Endothelial cell (in vitro differentiated cells): ENCODE results near the gene AGPAT4. TPM values are rescaled to one million over a fixed set of nuclear protein-coding genes. Genes with fewer than 3 reads are reported as not detected.

Experiments used
- DNase-seq: peaks from one replicate; pipeline ENCODE4 v3.0.0; 2021; ENCODE audit warnings: low spot score
- H3K27ac Mint-ChIP-seq: one replicate; pipeline ENCODE4 v1.8.0; 2021; ENCODE audit warnings: mixed read lengths, inconsistent platforms; ENCODE audit not compliant: unreplicated experiment
- H3K27me3 Mint-ChIP-seq: one replicate; pipeline ENCODE4 v1.8.0; 2021; ENCODE audit warnings: mild to moderate bottlenecking, moderate library complexity, mixed read lengths, inconsistent platforms; ENCODE audit not compliant: unreplicated experiment
- H3K36me3 Mint-ChIP-seq: one replicate; pipeline ENCODE4 v1.8.0; 2021; ENCODE audit warnings: mild to moderate bottlenecking, low read depth, mixed read lengths, inconsistent platforms; ENCODE audit not compliant: unreplicated experiment
- H3K4me1 Mint-ChIP-seq: one replicate; pipeline ENCODE4 v1.8.0; 2021; ENCODE audit warnings: mild to moderate bottlenecking, mixed read lengths, inconsistent platforms; ENCODE audit not compliant: unreplicated experiment
- H3K4me3 Mint-ChIP-seq: one replicate; pipeline ENCODE4 v1.8.0; 2021; ENCODE audit warnings: mild to moderate bottlenecking, mixed read lengths, inconsistent platforms; ENCODE audit not compliant: unreplicated experiment
- H3K9me3 Mint-ChIP-seq: one replicate; pipeline ENCODE4 v1.8.0; 2021; ENCODE audit warnings: mixed read lengths, inconsistent platforms; ENCODE audit not compliant: unreplicated experiment
- total RNA-seq: library from RNA; stranded (reverse); fragmentation: NEBNext Ultra II Directional; extraction: Animal tissue kit (Norgen Biotek cat#: 25700); gene quantifications from one replicate; pipeline ENCODE4 v1.2.1, GENCODE V29; 2021; ENCODE audit not compliant: unreplicated experiment
- TF ChIP-seq, protein P1 (sequence below): fragments of 200-600 bp; sonication (generic); IDR thresholded peaks from one replicate; pipeline ENCODE4 v1.5.0; 2021; ENCODE audit warnings: antibody characterized with exemption; ENCODE audit not compliant: unreplicated experiment

AGPAT4 gene
- total RNA-seq, 1 donor from 2014 or later = 25.2 TPM

DNA sequence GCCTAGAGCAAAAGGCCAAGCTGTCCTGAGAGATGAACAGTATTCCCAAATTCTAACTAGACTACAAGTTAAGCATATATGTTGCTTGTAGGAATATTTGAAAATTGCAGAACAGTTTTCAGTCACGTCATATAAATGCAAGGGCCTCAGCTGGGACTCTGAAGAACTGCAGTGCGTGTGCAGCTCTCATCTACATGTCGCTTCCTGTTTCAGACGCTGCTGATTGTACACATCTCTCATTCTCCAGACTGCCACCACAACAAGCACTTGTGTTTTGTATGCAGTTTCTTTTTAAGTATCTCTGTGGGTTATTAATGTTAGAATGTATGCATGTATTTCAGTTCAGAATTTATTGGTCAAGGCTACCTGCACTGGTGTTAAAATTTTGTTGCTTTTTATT lies 162.6 kb downstream of the AGPAT4 start:
- Mint-ChIP-seq H3K4me3 (no peak overlapping the region), H3K27ac (no peak overlapping the region), H3K27me3 (no peaks in the 10 kb centered on the region), H3K9me3 (no peaks in the 10 kb centered on the region), H3K36me3 (peaks cover 40% of the 10 kb centered on the region), H3K4me1 (peaks cover 3% of the 10 kb centered on the region)
- TF ChIP-seq, protein P1, sequence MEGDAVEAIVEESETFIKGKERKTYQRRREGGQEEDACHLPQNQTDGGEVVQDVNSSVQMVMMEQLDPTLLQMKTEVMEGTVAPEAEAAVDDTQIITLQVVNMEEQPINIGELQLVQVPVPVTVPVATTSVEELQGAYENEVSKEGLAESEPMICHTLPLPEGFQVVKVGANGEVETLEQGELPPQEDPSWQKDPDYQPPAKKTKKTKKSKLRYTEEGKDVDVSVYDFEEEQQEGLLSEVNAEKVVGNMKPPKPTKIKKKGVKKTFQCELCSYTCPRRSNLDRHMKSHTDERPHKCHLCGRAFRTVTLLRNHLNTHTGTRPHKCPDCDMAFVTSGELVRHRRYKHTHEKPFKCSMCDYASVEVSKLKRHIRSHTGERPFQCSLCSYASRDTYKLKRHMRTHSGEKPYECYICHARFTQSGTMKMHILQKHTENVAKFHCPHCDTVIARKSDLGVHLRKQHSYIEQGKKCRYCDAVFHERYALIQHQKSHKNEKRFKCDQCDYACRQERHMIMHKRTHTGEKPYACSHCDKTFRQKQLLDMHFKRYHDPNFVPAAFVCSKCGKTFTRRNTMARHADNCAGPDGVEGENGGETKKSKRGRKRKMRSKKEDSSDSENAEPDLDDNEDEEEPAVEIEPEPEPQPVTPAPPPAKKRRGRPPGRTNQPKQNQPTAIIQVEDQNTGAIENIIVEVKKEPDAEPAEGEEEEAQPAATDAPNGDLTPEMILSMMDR = no peak
- no peak for DNase-seq

DNA sequence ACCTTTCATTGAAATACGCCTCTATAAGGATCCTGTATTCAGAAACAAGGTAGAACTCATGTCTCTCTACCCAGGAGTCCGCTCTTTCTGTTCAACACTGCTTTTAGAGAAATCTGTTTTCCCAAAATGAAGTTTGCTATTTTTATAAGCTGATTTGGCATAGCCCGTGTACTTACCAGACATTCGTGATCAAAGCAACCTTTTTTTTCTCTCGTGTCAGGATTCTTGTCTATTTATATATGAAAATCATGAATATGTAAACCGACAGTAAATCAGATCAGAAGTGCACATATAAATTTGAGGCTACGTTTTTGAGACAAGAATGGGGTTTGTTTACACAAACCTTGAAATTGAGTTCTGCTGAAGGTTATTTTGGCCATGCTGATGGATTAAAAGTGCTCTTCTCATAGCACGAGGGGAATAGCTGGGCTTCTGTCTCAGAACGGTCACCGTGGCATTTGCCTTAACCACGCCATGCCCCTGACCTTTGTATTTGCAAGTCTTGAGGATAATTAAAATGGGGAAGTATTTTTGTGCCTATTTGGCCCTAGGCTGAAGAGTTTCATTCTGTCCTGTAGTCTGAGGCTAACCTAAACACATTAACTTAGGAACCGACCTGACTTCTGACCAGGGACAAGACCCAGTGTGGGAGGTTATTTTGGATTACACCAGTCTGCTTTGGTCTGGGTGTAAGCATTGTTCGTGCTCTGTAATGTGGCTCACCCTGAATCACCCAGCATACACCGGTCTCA lies 163.7 kb downstream of the AGPAT4 start:
- H3K9me3 Mint-ChIP-seq = no peaks in the 10 kb centered on the region
- no peak for DNase-seq
- no peaks in the 10 kb centered on the region for H3K4me1 Mint-ChIP-seq
- peaks cover 29% of the 10 kb centered on the region for H3K36me3 Mint-ChIP-seq
- H3K4me3 Mint-ChIP-seq = no peak overlapping the region
- TF ChIP-seq, protein P1 = no peak
- H3K27me3 Mint-ChIP-seq = no peaks in the 10 kb centered on the region
- no peak overlapping the region for H3K27ac Mint-ChIP-seq

DNA sequence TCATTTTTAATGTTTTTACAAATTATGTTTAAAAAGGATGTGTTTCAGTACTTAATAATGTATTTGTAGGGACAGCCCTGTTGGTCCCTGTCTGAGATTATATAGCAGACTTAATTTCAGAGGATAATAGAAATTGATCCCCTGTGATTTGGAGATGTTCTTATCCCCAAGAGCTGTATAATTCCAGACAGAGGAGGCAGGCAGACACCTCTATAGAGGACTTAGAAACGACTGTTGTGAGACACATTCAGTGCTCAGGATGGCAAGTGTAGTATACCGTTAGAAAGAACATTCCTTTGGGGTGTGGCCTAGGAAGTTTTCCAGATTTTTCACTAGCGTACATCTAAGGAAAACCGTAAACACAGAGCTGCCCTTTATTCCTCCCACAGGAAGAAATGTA lies 164.5 kb downstream of the AGPAT4 start:
- H3K4me1 Mint-ChIP-seq = no peaks in the 10 kb centered on the region
- no peaks in the 10 kb centered on the region for H3K9me3 Mint-ChIP-seq
- H3K27ac Mint-ChIP-seq = no peak overlapping the region
- peaks cover 26% of the 10 kb centered on the region for H3K36me3 Mint-ChIP-seq
- DNase-seq = no peak
- no peaks in the 10 kb centered on the region for H3K27me3 Mint-ChIP-seq
- TF ChIP-seq, protein P1 = no peak
- H3K4me3 Mint-ChIP-seq = no peak overlapping the region

DNA sequence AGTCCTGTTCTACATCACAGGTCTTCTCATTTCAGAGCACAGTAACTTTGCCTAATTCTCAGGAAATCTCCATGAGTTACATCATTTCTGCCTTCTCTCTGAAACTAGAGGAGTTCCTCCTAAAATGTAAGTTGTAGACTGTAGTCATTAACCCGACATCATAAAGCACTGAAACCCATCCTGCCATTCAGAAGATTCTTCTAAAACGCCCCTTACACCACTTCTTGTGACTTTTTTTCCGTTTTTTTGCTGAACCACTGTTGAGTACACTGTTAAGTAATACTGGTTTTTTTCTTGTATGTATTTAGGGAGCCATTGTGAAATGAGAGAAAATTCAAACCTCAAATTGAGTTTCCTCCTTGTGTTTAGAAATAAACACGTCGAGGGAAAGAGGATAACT lies 164.9 kb downstream of the AGPAT4 start:
- TF ChIP-seq, protein P1 = no peak
- Mint-ChIP-seq H3K27ac (no peak overlapping the region), H3K27me3 (no peaks in the 10 kb centered on the region), H3K36me3 (peaks cover 26% of the 10 kb centered on the region), H3K4me3 (no peak overlapping the region), H3K9me3 (no peaks in the 10 kb centered on the region), H3K4me1 (no peaks in the 10 kb centered on the region)
- DNase-seq = no peak
